HTR-8/SVneo (cell line): ENCODE measurements around the gene ALG10B.
A peak's percentile ranks its signal among the peaks of the same experiment; 100 is the strongest.
"Not testable (repeated sequence)": the region's sequence is repeated elsewhere in the genome, so short reads cannot be mapped to it uniquely, and the experiment has no call there.

Experiments
- DNase-seq: peaks from one replicate; pipeline ENCODE4 v3.0.0; 2011; ENCODE audit warnings: low spot score, mixed read lengths; ENCODE audit not compliant: insufficient read length
- FAIRE-seq: peaks from 2 replicates; lab custom pipeline; 2011; peaks lifted over from hg19 to GRCh38; lab: Jason Lieb, UNC

ALG10B gene, protein sequence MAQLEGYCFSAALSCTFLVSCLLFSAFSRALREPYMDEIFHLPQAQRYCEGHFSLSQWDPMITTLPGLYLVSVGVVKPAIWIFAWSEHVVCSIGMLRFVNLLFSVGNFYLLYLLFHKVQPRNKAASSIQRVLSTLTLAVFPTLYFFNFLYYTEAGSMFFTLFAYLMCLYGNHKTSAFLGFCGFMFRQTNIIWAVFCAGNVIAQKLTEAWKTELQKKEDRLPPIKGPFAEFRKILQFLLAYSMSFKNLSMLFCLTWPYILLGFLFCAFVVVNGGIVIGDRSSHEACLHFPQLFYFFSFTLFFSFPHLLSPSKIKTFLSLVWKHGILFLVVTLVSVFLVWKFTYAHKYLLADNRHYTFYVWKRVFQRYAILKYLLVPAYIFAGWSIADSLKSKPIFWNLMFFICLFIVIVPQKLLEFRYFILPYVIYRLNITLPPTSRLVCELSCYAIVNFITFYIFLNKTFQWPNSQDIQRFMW

DNA sequence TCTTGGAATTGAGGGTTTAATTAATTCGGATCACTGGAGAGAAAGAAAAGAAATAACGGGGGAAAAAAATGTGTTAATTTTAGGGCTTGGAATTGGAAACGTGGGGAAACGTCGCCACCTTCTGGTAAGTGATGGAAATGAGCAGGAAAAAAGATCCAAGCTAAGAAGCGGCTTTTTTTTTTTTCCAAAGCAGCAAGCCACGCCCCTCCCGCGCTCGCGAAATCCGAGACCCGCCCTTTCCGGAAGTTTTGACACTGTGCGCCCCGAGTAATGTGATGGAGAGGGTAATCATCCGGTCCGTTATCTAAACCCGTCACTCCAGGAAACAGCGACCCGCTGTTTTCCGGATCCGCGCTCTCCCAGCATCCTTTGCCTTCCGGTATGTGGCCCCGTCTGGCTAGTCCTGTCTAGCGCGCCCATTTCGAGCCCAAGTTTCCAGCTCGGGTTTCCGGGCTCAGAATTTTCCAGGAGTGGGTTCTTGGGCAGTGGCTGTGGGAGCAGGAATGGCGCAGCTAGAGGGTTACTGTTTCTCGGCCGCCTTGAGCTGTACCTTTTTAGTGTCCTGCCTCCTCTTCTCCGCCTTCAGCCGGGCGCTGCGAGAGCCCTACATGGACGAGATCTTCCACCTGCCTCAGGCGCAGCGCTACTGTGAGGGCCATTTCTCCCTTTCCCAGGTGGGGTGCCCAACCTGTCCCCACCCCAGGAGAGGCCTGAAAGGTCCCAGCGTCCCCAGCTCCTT is at the start of gene ALG10B:
ALG10B (plus strand) TSS at position 384 of the 739 bp plus-strand sequence; CDS start at position 504, 120 bp downstream.
- FAIRE-seq (peak; percentile 81), DNase-seq (peak; percentile 32)

DNA sequence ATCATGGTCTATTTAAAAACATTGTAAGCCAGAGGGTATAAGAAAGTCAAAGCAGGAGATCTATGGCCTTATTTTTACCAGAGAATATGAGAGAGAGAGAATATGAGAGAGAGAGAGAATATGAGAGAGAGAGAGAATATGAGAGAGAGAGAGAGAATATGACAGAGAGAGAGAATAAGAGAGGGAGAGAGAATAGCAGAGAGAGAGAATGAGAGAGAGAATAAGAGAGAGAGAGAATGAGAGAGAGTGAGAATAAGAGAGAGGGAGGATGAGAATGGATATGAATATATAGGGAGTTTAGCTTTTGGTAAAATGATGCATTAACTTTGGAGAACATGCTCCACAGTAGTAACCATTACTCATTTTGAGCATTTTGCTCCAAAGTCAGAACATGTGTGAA is 48.0 kb upstream of the ALG10B start:
- DNase-seq (no peak), FAIRE-seq (no peak)

DNA sequence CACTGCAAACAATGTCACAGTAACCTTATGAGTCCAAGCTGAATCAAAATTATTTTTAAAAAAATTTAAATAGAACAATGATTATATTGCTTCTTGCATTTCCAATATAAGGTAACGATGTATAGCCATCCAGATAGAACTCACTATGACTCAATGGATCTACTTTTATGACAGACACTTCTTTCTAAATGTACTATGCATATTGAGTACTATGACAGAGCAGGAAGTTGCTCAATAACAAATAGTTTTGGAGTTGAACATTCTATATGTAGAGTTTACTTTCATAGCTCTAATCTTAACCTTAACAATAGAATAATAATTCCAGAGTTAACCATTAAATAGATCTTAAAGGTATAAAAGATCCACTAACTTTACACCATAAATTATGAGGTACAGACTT is 46.7 kb upstream of the ALG10B start:
- FAIRE-seq (no peak), DNase-seq (no peak)

DNA sequence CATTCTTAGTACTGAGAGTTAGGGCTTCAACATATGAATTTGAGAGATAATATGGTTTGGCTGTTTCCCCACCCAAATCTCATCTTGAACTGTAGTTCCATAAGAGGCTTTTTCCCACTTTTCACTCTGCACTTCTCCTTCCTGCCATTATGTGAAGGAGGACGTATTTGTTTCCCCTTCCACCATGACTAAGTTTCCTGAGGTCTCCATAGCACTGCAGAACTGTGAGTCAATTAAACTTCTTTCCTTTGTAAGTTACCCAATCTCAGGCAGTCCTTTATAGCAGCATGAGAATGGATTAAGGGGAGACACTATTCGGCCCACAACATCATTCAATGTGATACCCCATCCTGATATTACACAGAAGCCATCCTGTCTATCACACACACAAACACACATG is 36.8 kb upstream of the ALG10B start:
- DNase-seq (no peak), FAIRE-seq (no peak)

DNA sequence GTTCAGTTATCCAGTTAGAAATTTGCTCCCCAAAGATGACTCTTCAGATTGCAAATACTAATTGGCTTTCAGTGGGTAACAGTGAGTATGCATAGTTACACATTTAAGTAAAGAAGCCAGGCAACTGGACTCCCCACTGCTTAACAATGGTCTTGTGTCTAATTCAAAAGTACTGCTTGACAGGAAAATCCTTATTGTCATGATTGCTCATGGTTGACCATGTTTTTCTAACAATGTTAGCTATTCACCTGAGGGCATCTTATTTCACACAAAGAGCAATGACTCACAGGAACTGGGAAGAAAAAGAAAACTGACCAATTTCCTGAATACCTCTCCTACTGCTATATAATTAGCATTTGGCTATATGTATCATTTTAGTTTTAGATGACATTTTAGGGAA is 33.7 kb upstream of the ALG10B start:
- no peak for DNase-seq
- no peak for FAIRE-seq

DNA sequence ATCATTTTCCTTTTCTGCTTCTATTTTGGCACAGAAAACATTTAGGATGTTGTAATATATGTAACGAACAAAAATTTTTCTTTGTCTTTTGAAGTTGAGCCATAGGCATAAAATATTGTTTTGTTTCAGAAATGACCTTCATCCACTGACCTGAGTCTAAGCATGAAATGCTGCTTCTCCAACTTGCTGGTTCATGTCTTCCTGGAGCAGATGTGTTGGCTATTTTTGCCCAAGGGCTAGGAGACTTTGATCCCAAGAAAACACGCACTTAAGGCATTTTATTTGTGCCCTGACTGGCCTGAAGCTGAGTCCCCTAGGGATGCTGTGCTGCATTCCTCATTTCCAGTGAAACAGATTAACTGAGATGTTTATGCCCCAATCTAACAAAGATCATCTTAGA is 27.2 kb upstream of the ALG10B start:
- FAIRE-seq (no peak), DNase-seq (no peak)

DNA sequence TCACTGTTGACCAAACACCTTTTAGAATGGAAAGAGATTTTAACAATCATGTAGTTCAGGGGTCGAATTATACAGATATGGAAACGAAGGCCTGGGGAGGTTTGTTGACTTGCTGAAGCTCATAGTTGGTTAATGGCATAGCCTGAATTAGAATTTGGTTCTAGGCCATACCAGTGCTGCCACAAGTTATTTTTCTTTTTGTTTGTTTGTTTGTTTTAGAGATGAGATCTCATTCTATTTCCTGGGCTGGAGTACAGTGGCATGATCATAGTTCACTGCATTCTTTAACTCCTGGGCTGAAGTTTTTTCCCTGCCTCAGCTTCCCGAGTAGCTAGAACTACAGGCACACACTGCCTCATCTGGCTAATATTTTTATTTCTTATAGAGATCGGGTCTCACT is 25.4 kb upstream of the ALG10B start:
- FAIRE-seq (no peak), DNase-seq (no peak)

DNA sequence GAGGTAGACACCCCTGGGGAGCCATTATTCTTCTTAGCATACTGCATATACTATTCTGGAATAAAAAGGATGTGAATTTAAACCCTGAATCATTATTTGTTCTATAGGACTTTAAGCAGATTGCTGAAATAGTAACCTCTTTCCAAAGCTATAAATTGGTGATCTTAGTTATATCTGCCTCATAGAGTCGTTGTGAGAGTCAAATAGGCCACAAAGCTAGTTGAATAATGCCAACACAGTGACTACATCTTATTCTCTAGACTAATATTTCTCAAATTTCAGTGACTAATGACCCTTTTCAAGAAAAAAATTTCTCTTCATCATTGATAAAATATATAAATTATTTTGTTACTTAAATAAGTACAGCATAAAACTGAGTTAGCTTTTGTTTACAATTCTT is 13.6 kb upstream of the ALG10B start:
- not testable (repeated sequence) for FAIRE-seq, DNase-seq

DNA sequence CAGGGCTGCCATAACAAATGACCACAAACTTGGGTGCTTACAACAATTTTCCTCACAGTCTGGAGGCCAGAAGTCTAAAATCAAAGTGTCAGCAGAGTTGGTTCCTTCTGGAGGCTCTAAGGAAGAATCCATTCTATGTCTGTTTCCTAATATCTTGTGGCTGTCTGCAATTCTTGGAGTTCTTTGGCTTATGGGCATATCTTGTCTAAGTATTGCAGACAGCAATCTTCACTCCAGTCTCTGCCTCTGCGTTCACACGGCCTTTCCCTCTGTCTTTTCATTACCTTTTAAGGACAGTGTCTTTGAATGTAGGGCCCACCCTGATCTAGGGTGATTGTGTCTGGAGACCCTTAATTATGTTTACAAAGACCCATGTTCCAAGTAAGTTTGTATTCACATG is 5.4 kb downstream of the ALG10B start:
- not testable (repeated sequence) for FAIRE-seq

DNA sequence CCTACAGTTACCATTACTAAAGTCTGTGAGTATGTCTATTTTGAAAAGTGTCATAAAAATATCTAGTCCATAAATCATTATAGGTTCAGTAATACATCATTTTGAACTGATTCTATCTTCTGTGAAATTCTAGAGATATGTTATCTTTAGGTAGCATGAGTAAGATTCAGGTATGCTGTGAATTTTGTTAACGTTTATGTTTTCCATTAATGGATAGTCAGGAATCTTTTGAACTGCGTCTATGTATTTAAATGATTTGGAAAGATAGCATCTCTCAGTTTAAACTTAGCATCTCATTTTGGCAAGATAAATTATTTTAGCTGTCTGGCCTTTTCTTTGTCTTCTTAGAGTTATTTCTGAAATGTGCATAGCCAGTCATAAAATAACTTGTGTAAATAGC is 8.3 kb downstream of the ALG10B start:
- FAIRE-seq (no peak), DNase-seq (no peak)

More for the DNA sequence above, 5.4 kb downstream of the ALG10B start:
- DNase-seq = not testable (repeated sequence)

DNA sequence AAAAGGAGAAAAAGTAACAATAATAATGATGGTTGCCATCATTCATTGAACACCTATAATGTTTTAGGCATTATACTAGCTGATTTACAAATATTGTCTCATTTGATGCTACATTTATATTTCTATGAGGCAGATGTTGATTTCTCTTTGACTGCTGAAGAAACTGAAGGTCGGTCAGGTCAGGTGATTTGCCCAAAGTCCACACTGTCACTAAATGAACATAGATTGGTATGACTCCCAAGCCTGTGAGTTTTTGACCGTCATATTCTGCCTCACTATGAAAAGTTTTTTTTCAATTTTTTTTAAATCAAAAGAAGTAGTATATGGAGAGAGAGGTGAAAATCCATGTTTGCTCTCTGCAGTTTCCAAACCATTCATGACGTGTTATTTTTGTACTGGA is 10.8 kb downstream of the ALG10B start:
- FAIRE-seq (no peak), DNase-seq (no peak)

DNA sequence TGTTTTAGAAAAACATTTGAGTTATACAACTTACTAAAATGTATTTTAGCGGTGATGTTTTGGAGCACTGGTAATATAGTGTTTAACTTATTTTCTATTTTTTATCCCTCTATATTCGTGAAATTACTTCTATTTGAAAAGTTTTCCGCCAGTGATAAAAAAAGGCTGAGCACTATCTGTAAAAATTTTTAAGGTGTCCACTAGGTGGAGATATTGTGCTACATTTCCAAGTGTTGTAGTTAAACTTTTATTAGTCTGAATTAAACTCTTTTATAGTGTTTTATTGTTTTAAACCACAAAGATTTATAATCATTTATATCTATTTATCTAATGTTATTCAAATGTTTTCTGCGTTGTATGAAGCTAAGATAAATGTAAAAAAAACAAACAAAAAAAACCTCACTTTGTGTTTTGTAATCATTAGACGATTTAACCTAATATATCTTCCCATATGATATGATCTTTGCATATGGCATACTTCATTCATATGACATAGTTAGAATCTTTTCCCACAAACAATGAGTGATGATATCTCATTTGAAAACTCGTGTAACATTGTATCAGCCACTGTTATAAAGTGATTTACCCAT is 11.8 kb downstream of the ALG10B start:
- DNase-seq (no peak), FAIRE-seq (no peak)

DNA sequence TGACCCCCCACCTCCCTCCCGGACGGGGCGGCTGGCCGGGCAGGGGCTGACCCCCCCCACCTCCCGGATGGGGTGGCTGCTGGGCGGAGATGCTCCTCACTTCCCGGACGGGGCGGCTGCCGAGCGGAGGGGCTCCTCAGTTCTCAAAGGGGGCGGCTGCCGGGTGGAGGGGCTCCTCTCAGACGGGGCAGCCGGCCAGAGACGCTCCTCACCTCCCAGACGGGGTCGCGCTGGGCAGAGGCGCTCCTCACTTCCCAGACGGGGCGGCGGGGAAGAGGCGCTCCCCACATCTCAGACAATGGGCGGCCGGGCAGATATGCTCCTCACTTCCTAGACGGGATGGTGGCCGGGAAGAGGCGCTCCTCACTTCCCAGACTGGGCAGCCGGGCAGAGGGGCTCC is 13.8 kb downstream of the ALG10B start:
- DNase-seq, FAIRE-seq: not testable (repeated sequence)

DNA sequence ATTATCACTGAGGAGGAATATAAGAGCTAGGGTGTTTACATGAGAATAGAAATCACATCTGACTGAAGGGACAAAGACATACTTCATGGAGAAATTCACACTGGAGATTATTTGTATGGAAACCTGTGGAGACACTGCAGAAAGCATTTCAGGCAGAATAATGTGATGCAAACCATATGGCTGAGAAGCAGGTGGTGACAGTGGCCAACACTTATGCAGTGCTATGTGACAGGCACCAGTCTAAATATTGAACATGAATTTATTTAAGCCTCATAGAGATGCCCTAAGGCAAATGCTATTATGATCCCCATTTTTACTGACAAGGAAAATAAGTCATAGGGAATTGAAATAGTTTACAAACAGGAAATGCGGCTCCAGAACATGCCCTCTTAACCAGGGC is 16.2 kb downstream of the ALG10B start:
- DNase-seq (no peak), FAIRE-seq (no peak)

DNA sequence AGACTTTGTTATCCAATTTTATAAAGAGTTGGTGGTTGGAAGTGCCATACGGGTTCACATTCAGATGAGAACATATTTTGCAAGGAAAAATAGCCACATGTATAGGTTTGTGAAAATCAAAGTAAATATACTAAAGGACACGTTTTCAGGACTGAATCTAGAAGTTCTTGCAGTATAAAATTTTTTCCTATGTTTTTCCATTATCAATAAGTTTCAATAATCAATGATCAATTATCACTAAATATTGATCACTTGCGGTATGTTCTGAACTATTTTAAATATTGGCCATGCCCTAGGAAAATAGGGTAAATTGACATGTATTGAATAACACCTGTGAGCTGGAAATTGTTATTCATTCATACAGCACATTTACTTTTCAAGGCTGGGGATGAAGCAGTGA is 25.9 kb downstream of the ALG10B start:
- FAIRE-seq (no peak), DNase-seq (no peak)

DNA sequence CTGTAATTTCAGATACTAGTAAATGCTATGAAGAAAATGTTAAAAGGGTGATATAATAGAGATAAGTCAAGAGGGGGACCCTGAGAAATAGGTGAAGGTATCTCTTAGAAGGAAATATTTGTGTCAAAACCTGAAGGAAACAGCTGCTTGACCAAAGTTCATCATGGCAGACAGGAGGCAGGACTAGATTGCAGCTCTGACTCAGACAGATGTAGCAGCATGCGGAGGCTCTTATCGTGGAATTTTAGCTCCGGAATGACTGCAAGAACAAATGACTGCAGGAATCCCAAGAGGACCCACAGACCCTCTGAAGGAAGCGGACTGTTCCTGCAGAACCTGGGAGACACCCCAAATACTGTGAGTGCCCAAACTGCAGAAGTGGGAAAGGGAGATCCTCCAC is 26.7 kb downstream of the ALG10B start:
- FAIRE-seq, DNase-seq: not testable (repeated sequence)

DNA sequence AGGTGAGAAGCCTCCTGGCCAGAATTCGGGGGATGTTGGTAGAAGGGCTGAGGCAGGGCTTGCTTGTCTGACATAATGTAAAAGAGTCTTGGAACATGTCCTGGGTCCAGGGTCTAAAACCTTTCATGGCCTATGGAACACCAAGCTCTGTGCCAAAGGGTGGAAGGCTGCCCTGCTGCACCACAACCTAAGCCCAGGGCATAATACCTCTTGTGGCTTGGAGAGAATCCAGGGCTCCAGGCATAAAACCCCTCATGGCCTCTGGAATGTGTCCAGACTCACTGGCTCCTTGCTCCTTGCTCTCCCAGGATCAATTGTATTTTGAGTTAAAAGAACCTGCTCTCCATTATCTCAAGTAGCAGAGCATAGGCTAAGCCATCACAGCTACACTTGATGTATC is 27.3 kb downstream of the ALG10B start:
- FAIRE-seq, DNase-seq: not testable (repeated sequence)

DNA sequence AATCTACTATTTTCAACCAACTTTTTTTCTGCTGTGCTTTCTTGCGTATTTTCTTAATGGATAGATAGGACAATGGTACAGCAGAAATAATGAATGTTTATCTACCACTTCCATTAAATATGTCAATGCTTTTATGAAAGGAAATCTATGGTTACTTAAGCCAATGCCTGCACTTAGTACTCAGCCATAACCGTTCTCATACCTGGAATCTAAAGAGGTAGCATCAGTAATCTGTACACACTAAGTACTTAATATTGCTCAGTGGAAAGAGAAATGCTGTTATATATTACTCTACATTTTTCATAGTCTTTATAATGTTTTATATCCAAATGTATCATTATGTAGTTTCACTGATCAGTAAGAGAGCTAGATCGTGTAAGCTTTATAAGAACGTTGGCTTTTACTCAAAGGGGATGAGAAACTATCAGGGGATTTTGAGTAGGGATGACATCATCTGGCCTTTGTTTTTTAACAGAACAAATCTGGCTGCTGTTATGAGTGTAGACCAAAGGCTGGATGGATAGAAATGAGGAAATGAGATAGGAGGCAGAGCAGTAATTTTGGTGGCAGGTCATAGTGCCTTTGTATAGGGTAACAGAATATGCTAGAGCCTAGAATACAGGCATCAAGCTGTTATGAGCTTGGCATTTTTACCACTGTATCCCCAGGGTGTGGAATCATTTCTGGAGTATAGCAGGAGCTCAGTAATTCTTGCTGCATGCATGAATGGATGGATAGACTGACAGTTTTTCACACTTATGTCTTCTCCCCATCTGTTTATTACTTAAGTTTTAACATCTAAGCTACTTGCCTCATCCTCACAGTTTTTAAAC is 34.0 kb downstream of the ALG10B start:
- DNase-seq = no peak
- no peak for FAIRE-seq

DNA sequence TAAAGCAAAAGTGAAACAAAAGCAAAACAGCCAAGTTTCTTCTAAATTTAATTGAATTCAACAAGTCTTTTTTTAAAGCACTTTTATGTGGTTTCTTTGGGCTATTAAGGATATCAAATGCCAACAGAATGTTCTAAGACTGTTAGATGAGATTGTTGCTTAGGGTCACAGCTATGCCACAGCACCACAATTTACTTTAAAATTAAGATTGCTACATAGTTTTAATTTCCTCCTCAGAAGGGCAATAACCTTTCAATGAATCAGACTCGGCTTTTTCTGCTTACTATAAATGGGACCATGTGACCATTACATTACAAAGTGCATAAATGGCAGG is 34.6 kb downstream of the ALG10B start:
- FAIRE-seq, DNase-seq: not testable (repeated sequence)

DNA sequence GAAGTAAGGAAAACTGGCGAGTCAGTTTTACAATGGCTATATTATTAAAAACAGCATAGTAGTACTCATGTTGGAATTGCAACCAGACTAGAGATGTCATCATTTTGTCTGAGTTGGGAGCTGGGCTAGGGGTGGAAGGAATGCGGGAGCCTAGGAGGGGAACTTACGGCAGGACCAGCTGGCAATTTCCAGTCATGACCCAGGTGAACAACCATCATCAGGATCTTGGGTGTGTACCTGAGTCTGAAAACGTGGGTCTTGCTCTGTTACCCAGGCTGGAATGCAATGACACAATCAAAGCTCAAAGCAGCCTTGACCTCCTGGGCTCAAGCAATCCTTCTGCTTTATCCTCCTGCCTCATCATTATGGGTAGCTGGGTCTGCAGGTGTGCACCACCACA is 50.9 kb downstream of the ALG10B start:
- FAIRE-seq (no peak), DNase-seq (no peak)
